Coronary artery (tissue), 2 donors: ENCODE results near the gene SLC25A17.
"Not testable (repeated sequence)": the region's sequence is repeated elsewhere in the genome, so short reads cannot be mapped to it uniquely, and the experiment has no call there.

Experiments used
- DNase-seq: peaks from one replicate; pipeline ENCODE4 v3.0.0-alpha.2; 2017; ENCODE audit warnings: low spot score
- H3K27ac ChIP-seq, 2 donors: fragments of 200-600 bp; sonication (generic); one replicate each; pipeline ENCODE4 v1.5.1; 2016 to 2019
- H3K4me3 ChIP-seq: fragments of 200-600 bp; sonication (generic); 2 replicates; pipeline ENCODE4 v1.5.1; 2016; ENCODE audit warnings: mild to moderate bottlenecking, moderate library complexity
- TF ChIP-seq, protein P1 (sequence below): fragments of 200-600 bp; sonication (generic); IDR thresholded peaks from one replicate; pipeline ENCODE4 v1.5.1; 2019; ENCODE audit warnings: antibody characterized with exemption

SLC25A17 gene

DNA sequence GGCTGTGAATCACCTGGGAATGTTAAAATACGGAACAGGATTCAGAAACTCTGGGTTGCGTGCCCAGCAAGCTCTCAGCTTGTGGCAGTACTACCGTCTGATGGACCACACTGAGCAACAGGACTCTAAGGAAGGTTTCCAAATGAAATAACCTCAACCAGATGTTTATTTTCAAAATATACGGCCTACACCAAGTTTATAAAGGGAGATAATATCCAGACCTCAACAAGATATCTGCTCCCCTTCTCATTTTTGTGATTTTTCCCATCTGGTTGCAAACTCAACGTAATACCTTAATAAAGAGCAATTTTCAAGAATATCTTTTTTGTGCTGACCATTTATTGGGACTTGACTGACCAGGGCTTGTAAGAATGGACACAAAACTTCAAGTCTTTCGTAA lies 49.4 kb downstream of the SLC25A17 start:
- H3K27ac ChIP-seq = no peak overlapping the region
- DNase-seq = no peak
- TF ChIP-seq, protein P1, sequence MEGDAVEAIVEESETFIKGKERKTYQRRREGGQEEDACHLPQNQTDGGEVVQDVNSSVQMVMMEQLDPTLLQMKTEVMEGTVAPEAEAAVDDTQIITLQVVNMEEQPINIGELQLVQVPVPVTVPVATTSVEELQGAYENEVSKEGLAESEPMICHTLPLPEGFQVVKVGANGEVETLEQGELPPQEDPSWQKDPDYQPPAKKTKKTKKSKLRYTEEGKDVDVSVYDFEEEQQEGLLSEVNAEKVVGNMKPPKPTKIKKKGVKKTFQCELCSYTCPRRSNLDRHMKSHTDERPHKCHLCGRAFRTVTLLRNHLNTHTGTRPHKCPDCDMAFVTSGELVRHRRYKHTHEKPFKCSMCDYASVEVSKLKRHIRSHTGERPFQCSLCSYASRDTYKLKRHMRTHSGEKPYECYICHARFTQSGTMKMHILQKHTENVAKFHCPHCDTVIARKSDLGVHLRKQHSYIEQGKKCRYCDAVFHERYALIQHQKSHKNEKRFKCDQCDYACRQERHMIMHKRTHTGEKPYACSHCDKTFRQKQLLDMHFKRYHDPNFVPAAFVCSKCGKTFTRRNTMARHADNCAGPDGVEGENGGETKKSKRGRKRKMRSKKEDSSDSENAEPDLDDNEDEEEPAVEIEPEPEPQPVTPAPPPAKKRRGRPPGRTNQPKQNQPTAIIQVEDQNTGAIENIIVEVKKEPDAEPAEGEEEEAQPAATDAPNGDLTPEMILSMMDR = no peak
- H3K4me3 ChIP-seq = no peak overlapping the region

DNA sequence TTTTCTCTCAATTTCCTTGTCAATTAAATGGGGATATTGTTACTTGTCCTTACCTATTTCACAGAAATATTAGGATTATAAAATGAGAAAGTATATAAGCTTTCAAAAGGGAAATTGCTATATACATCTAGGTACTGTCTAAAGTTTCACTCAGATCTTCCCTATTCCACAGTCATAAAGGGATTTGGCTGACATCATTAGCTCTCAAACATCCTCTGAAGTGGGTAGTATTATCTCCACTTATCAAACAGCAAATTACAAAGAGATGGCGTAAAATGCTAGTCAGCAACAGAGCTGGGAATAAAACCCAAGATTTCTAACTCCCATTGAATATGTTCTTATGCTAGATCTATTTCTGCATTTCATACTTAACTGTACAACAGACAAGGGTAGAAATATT lies 50.9 kb downstream of the SLC25A17 start:
- DNase-seq = no peak
- TF ChIP-seq, protein P1 = no peak
- H3K27ac ChIP-seq = no peak overlapping the region
- H3K4me3 ChIP-seq = no peak overlapping the region

DNA sequence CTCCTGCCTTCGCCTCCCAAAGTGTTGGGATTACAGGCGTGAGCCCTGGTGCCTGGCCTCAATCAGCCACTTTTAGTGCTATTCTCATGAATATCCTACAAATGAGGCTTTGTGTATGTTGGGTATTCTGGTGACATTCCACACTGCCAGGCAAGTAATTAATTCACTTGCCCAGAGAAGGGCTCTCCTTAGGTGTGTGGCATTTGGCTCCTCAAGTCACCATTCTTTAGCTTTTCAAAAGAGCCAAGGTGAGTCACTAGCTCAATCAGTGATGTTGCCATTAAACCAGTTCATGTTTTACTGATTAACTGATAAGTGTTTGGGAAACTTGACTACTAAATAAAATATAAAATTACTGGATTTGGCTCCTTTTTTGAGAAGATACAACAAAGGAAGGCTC lies 52.2 kb downstream of the SLC25A17 start:
- TF ChIP-seq, protein P1 = no peak
- no peak for DNase-seq
- Histone ChIP-seq H3K4me3 (no peak overlapping the region), H3K27ac (no peak overlapping the region)

DNA sequence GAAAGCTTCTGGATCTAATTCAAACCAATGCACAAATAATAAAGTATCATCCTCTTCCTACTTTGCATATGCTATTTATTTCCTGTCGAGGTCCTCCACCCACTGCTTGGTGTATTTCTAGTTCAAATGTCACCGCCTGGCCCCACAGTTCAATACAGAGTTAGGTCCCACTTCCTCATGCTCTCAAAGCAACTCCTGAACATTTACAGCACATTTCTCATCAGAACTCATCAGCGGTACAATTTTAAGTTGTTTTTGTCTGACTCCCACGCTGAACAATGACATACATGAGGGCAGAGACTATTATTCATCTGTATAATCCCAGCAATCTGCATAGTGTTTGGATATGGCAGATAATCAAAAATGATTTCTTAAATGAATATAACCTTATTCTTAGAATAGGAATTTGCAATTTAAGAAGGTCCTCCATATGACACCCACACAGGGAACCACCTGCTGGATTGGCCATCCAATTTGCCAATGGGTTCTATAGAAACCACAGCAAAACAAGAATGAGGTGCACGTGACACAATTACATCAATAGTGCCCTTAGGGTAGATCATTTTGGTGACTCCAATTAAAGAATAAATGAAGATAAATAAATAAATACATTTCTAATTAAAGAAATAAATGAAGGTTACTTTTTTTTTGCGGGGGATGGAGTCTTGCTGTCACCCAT lies 54.2 kb downstream of the SLC25A17 start:
- TF ChIP-seq, protein P1 = no peak
- DNase-seq = no peak
- Histone ChIP-seq H3K27ac (no peak overlapping the region), H3K4me3 (no peak overlapping the region)

DNA sequence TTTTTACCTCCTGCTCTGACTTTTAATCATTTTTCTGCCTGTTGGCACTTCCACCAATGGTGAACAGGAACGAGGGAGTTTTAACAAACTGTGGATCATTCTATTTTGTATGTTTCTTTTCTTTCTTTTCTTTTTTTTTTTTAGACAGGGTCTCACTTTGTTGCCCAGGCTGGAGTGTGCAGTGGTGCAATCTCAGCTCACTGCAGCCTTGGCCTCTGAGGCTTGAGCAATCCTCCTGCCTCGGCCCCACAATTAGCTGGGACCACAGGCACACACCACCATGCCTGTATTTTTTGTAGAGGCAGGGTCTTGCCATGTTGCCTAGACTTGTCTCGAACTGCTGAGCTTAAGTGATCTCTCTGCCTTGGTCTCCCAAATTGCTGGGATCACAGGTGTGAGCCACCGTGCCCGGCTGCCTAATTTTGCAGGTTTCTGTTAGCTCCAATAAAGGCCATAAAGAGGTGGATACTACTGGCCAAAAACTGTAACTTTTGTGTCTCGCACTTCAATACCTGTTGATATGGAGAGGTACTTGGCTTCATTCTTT lies 59.8 kb downstream of the SLC25A17 start:
- Histone ChIP-seq H3K4me3 (no peak overlapping the region), H3K27ac (no peak overlapping the region)
- TF ChIP-seq, protein P1 = no peak
- no peak for DNase-seq

DNA sequence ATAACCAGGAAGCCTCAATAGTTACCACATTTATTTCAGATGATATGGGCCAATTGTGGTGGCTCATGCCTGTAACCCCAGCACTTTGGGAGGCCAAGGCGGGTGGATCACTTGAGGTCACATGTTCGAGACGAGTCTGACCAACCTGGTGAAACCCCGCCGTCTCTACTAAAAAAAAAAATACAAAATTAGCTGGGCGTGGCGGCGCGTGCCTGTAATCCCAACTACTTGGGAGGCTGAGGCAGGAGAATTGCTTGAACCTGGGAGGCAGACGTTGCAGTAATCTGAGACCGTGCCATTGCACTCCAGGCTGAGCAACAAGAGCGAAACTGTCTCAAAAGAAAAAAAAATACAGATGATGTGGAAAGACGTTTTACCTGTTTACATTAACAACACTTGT lies 60.3 kb downstream of the SLC25A17 start:
- DNase-seq, H3K27ac ChIP-seq: not testable (repeated sequence)

DNA sequence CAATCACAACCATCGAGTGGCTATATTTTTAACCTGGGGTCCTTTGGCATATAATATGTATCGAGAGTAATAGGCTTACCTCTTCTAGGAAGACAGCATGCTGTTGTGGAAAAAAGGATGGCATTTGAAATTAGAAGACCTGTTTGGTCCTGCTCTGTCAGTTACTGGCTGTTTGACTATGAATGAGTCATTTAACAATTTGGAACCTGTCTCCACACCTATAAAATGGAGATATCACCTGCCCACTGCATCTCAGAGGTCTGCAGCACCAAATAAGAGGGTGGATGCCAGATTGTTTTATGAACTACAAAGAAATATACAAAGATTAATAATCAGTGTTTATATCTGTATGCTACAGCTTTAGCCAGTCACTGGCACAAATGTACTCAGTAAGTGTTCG lies 60.8 kb downstream of the SLC25A17 start:
- Histone ChIP-seq H3K27ac (no peak overlapping the region), H3K4me3 (no peak overlapping the region)
- DNase-seq = no peak
- TF ChIP-seq, protein P1 = no peak

More for the DNA sequence above, 60.3 kb downstream of the SLC25A17 start:
- H3K4me3 ChIP-seq = not testable (repeated sequence)
